Ishikawa (cell line): Measurements from ENCODE around the gene CDYL2.

Source experiments
- NFIC ChIP-seq: IDR thresholded peaks from 2 replicates; pipeline ENCODE4 v1.6.1; 2012
- RAD21 ChIP-seq: IDR thresholded peaks from 2 replicates; pipeline ENCODE4 v1.6.1; 2012; ENCODE audit warnings: low read depth
- TF ChIP-seq, protein P1 (sequence below): IDR thresholded peaks from 2 replicates; pipeline ENCODE4 v1.6.1; 2012; ENCODE audit warnings: low read depth, mild to moderate bottlenecking

DNA sequence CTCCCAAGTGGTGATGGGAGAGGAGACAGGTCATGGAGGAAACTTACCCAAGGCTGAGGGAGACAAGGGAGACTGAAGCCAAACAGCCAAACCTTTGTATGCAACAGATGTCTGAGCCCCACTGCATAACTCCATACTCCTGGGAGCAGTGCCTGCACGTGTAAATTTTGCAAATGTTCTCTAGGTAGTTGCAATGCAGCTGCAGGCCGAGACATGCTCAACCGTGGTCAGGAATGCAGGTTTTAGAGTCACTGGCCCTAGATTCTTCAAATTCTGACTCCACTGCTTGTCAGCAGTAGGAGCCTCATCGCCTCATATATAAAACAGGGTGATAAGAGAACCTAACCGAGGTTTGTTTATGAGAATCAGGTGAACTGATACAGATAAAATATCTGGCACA, 252.1 kb downstream of the CDYL2 start:
- TF ChIP-seq NFIC (no peak), RAD21 (no peak)
- TF ChIP-seq, protein P1, sequence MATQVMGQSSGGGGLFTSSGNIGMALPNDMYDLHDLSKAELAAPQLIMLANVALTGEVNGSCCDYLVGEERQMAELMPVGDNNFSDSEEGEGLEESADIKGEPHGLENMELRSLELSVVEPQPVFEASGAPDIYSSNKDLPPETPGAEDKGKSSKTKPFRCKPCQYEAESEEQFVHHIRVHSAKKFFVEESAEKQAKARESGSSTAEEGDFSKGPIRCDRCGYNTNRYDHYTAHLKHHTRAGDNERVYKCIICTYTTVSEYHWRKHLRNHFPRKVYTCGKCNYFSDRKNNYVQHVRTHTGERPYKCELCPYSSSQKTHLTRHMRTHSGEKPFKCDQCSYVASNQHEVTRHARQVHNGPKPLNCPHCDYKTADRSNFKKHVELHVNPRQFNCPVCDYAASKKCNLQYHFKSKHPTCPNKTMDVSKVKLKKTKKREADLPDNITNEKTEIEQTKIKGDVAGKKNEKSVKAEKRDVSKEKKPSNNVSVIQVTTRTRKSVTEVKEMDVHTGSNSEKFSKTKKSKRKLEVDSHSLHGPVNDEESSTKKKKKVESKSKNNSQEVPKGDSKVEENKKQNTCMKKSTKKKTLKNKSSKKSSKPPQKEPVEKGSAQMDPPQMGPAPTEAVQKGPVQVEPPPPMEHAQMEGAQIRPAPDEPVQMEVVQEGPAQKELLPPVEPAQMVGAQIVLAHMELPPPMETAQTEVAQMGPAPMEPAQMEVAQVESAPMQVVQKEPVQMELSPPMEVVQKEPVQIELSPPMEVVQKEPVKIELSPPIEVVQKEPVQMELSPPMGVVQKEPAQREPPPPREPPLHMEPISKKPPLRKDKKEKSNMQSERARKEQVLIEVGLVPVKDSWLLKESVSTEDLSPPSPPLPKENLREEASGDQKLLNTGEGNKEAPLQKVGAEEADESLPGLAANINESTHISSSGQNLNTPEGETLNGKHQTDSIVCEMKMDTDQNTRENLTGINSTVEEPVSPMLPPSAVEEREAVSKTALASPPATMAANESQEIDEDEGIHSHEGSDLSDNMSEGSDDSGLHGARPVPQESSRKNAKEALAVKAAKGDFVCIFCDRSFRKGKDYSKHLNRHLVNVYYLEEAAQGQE, result no peak
